Spleen (tissue), 11 donors: Measurements from ENCODE around the gene CCDC171. TPM values are rescaled to one million over a fixed set of nuclear protein-coding genes. Genes with fewer than 3 reads are reported as not detected.

Experiments
- DNase-seq: peaks from one replicate; pipeline ENCODE4 v3.0.0-alpha.2; 2020
- H3K27ac ChIP-seq, 8 donors: fragments of 200-600 bp; sonication (generic) in 7 of 8; 1 replicate in 4 of 8; 2 replicates in 4 of 8; pipeline versions ENCODE4 v1.5.0 to v1.8.0; 2016 to 2021; ENCODE audit warnings: inconsistent platforms in 4 of 8, mild to moderate bottlenecking in 4 of 8, moderate library complexity in 1 of 8
- H3K27me3 ChIP-seq, 7 donors: fragments of 200-600 bp; sonication (generic) in 6 of 7; replicated peaks in 1 of 7; 1 replicate in 4 of 7; 2 replicates in 3 of 7; pipeline versions ENCODE4 v1.5.0 to v1.8.0; 2016 to 2021; ENCODE audit warnings: inconsistent platforms in 3 of 7, mild to moderate bottlenecking in 1 of 7
- H3K36me3 ChIP-seq, 6 donors: fragments of 200-600 bp; sonication (generic) in 5 of 6; 1 replicate in 4 of 6; 2 replicates in 2 of 6; pipeline versions ENCODE4 v1.5.0 to v1.8.0; 2016 to 2021; ENCODE audit warnings: inconsistent platforms in 2 of 6
- H3K4me1 ChIP-seq, 6 donors: fragments of 200-600 bp; sonication (generic) in 5 of 6; 1 replicate in 3 of 6; 2 replicates in 3 of 6; pipeline versions ENCODE4 v1.5.0 to v1.8.0; 2016 to 2021; ENCODE audit warnings: inconsistent platforms in 3 of 6
- H3K4me3 ChIP-seq, 8 donors: fragments of 200-600 bp; sonication (generic) in 7 of 8; 1 replicate in 4 of 8; 2 replicates in 4 of 8; pipeline versions ENCODE4 v1.5.0 to v1.8.0; 2016 to 2021; ENCODE audit warnings: inconsistent platforms in 4 of 8, mild to moderate bottlenecking in 4 of 8, moderate library complexity in 2 of 8
- H3K9me3 ChIP-seq, 8 donors: fragments of 200-600 bp; sonication (generic) in 7 of 8; 1 replicate in 4 of 8; 2 replicates in 4 of 8; pipeline versions ENCODE4 v1.5.0 to v1.8.0; 2016 to 2021; ENCODE audit warnings: inconsistent platforms in 4 of 8
- POLR2A ChIP-seq, 3 donors: fragments of 450-650 bp; IDR thresholded peaks; one replicate each; pipeline ENCODE4 v1.5.1; 2017; ENCODE audit warnings: antibody characterized with exemption in 3 of 3, mild to moderate bottlenecking in 1 of 3
- POLR2AphosphoS5 ChIP-seq, 3 donors: sonication (generic); formaldehyde crosslinking; IDR thresholded peaks; one replicate each; pipeline ENCODE4 v1.5.1; 2017; ENCODE audit warnings: antibody characterized with exemption in 3 of 3
- WGBS, 5 donors: extraction: QIAGEN DNeasy Blood & Tissue Kit in 3 of 5; methylation state at CpG; one replicate each; pipeline versions ENCODE4 v1.1.5 to v1.1.7; 2013 to 2018; 5-methylcytosine and 5-hydroxymethylcytosine counted together
- intact Hi-C: fragments of 100-400 bp; cut with DNase I; formaldehyde crosslinking; loops from one replicate; pipeline ENCODE4 v1.15.0; 2023; ENCODE audit warnings: low total_unique reads
- polyA plus RNA-seq, 3 donors: library from polyadenylated mRNA; stranded (reverse); fragments of 200-250 nt; gene quantifications; one replicate each; pipeline ENCODE4 v1.2.1, GENCODE V29; 2013
- total RNA-seq, 7 donors: library from RNA; depleted of rRNA in 3 of 7; stranded (reverse); fragments of >200 nt in 3 of 7; fragmentation: NEBNext Ultra II Directional in 4 of 7; extraction: Animal tissue kit (Norgen Biotek cat#: 25700) in 4 of 7; gene quantifications; one replicate each; pipeline versions ENCODE4 v1.1.0 to v1.2.1, GENCODE V29; 2016 to 2021
- TF ChIP-seq, protein P1 (sequence below), 11 experiments: fragments of 200-600 bp in 7 of 11; fragments of 450-650 bp in 4 of 11; sonication (generic) in 4 of 11; IDR thresholded peaks in 8 of 11; conservative IDR thresholded peaks in 3 of 11; 1 replicate in 7 of 11; 2 replicates in 4 of 11; pipeline versions ENCODE4 v1.4.0 to v1.8.0; 2016 to 2021; ENCODE audit warnings: antibody characterized with exemption in 11 of 11, inconsistent platforms in 4 of 11, mild to moderate bottlenecking in 1 of 11
- donor health status: healthy with polysubstance abuse.
- donor health status: DM: no; HTN: no; CAD: no; lungs with moderate emphysema.
- donor health status: DM: no; HTN: no; CAD: no.
- donor health status: Bipolar disorder and iron deficiency.
- donor health status: healthy.
- donor health status: DM: no; HTN: no; CAD: no.
- donor health status: DM: yes; HTN: yes; CAD: no.

Gene CCDC171
- total and polyA plus RNA-seq, 10 donors: 0.38 to 4.0 (median 2.0) TPM

- DNase-seq: no peak
- no peak overlapping the region for H3K4me3 ChIP-seq
Measured at GRCh38 chr9:15746905-15747304, 194.1 kb downstream of the CCDC171 start.

GRCh38 chr9:15755660-15756059, 202.8 kb downstream of the CCDC171 start:
- TF ChIP-seq, protein P1, sequence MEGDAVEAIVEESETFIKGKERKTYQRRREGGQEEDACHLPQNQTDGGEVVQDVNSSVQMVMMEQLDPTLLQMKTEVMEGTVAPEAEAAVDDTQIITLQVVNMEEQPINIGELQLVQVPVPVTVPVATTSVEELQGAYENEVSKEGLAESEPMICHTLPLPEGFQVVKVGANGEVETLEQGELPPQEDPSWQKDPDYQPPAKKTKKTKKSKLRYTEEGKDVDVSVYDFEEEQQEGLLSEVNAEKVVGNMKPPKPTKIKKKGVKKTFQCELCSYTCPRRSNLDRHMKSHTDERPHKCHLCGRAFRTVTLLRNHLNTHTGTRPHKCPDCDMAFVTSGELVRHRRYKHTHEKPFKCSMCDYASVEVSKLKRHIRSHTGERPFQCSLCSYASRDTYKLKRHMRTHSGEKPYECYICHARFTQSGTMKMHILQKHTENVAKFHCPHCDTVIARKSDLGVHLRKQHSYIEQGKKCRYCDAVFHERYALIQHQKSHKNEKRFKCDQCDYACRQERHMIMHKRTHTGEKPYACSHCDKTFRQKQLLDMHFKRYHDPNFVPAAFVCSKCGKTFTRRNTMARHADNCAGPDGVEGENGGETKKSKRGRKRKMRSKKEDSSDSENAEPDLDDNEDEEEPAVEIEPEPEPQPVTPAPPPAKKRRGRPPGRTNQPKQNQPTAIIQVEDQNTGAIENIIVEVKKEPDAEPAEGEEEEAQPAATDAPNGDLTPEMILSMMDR (IDR thresholded peaks at IDR 0.05 in 8 of 11, conservative IDR thresholded peaks at IDR 0.05 in 3 of 11): no peak
- TF ChIP-seq POLR2AphosphoS5 (IDR thresholded peaks at IDR 0.05): no peak
- no peak for TF ChIP-seq POLR2A (IDR thresholded peaks at IDR 0.05)
- no peaks in the 10 kb centered on the region for H3K36me3 ChIP-seq
- H3K9me3 ChIP-seq: no peaks in the 10 kb centered on the region
- H3K4me1 ChIP-seq: no peaks in the 10 kb centered on the region
- H3K27ac ChIP-seq: no peak overlapping the region
- no peaks in the 10 kb centered on the region for H3K27me3 ChIP-seq
- no peak for DNase-seq
- no peak overlapping the region for H3K4me3 ChIP-seq
- intact Hi-C loops: no loop called here

More at GRCh38 chr9:15746905-15747304, 194.1 kb downstream of the CCDC171 start:
- WGBS, 5 donors: 87 to 97% (median 94%) methylated on average over 5 to 7 of the region's 7 CpGs
- Histone ChIP-seq H3K36me3 (peaks cover 0 to 14% (median 0%) of the 10 kb centered on the region in 6 donors), H3K4me1 (no peaks in the 10 kb centered on the region), H3K9me3 (peaks cover 0 to 7% (median 0%) of the 10 kb centered on the region in 8 donors), H3K27ac (no peak overlapping the region), H3K27me3 (no peaks in the 10 kb centered on the region)
- intact Hi-C loops: no loop called here
- no peak for TF ChIP-seq POLR2A (IDR thresholded peaks at IDR 0.05)
- TF ChIP-seq, protein P1 (IDR thresholded peaks at IDR 0.05 in 8 of 11, conservative IDR thresholded peaks at IDR 0.05 in 3 of 11): no peak

DNA sequence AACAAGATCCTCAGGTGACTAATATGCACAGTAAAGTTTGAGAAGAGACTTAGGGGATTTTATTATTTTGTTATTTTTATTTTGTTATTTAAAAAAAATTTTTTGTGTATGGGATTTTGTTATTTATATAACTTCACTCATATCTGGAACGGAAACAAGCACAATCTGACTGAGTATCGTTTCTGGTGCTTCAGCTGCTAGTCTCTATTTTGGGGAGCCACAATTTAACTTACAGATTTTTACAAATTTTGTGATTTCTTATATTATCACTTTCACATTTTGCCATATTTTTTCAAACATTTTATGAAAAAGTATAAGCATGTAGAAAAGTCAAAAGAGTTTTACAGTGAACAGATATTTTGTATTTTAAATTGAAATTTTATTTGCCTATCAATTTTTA, 208.7 kb downstream of the CCDC171 start:
- H3K27ac ChIP-seq: no peak overlapping the region
- no peaks in the 10 kb centered on the region for H3K4me1 ChIP-seq
- DNase-seq: no peak
- no peaks in the 10 kb centered on the region for H3K36me3 ChIP-seq
- peaks cover 0 to 6% (median 0%) of the 10 kb centered on the region in 8 donors for H3K9me3 ChIP-seq
- no peaks in the 10 kb centered on the region for H3K27me3 ChIP-seq
- H3K4me3 ChIP-seq: no peak overlapping the region
- 70 to 92% (median 87%) methylated on average over 2 of the region's 2 CpGs for WGBS, 5 donors
- intact Hi-C loops: no loop called here
- TF ChIP-seq POLR2AphosphoS5 (IDR thresholded peaks at IDR 0.05) (no peak), POLR2A (IDR thresholded peaks at IDR 0.05) (no peak)
- TF ChIP-seq, protein P1 (IDR thresholded peaks at IDR 0.05 in 8 of 11, conservative IDR thresholded peaks at IDR 0.05 in 3 of 11): no peak

GRCh38 chr9:15763371-15763770, 210.5 kb downstream of the CCDC171 start:
- H3K27me3 ChIP-seq: no peaks in the 10 kb centered on the region
- no peak overlapping the region for H3K27ac ChIP-seq
- 67 to 88% (median 73%) methylated on average over 1 of the region's 1 CpG for WGBS, 5 donors
- no peak overlapping the region for H3K4me3 ChIP-seq
- H3K4me1 ChIP-seq: no peaks in the 10 kb centered on the region
- TF ChIP-seq, protein P1 (IDR thresholded peaks at IDR 0.05 in 8 of 11, conservative IDR thresholded peaks at IDR 0.05 in 3 of 11): no peak
- TF ChIP-seq POLR2A (IDR thresholded peaks at IDR 0.05) (no peak), POLR2AphosphoS5 (IDR thresholded peaks at IDR 0.05) (no peak)
- DNase-seq: no peak
- intact Hi-C loops: no loop called here
- no peaks in the 10 kb centered on the region for H3K36me3 ChIP-seq
- peaks cover 0 to 6% (median 0%) of the 10 kb centered on the region in 8 donors for H3K9me3 ChIP-seq
